GM19328 (cell line): ENCODE data around the gene FHOD3.

Experiments
- ATAC-seq: cut with Tn5 transposase; IDR thresholded peaks from one replicate; pipeline ENCODE4 v1.9.1; 2021; ENCODE audit warnings: mild to moderate bottlenecking, moderate library complexity; ENCODE audit not compliant: unreplicated experiment

The FHOD3 gene

DNA sequence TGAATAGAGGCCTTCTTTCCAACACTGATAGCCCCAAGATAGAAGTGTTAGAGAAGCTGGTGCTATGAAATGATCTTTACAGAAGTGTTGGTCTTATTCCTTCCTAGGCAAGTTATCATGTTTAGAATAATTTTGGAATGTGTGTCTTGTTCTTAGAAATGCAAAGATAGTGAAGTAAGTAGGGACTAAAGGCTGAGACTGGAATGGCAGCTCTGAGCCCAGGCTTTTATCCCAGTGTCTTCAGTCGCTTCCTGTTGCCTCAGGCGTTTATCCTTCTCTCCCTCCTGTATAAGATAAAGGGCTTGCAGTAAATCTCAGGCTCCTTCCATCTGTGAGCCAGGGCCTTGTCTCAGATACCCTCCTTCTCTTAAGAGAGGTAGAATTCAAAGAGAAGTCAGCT lies 313.1 kb downstream of the FHOD3 start:
- no peak for ATAC-seq

DNA sequence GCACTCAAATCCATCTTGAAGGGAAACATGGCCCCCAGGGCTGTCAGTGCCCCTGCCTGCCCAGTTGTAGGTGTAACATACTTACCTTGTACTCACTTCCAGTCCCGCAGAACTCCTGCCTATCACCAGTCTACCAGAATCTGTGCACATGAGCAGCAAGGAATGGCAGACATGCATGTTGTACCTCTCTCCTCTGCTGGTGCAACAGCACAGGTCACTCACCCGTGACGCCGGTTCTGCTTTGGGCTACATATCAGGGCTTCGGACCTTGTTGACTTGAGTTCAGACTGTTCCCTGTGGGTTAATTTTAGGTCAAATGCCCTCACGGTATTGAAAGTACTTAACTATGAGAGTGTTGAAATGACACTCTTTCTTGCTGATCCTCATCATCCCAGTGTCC lies 315.6 kb downstream of the FHOD3 start:
- ATAC-seq, result no peak

DNA sequence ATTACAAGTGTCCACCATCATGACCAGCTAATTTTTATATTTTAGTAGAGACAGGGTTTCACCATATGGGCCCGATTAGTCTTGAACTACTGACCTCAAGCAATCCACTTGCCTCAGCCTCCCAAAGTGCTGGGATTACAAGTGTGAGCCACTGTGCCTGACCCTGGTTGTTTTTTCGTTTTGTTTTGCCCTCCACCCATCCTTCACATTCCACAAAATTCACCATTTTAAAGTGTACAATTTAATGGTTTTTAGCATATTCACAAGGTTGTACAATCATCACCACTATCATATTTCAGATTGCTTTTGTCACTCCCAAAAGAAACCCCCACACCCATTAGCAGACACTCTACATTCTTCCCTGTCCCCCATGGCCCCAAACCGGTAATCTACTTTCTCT lies 316.3 kb downstream of the FHOD3 start:
- ATAC-seq, result no peak

DNA sequence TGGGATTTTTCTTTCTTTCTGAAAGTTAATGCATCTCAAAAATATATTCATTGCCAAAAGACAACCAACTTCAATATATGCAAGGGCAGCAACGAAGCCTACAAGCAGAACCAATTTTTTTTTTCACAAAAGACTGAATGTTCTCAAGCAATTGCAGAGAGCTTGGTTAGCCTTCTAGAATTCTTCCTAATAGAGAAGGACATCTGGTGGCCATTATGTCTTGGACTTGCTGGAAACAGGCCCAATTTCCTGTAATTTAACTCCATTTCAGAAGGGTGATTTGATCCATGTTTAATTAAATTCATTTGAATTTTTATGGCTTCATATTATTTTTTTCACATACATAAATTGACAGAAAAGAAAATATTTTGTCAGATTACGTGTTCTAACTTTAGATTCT lies 323.3 kb downstream of the FHOD3 start:
- no peak for ATAC-seq

DNA sequence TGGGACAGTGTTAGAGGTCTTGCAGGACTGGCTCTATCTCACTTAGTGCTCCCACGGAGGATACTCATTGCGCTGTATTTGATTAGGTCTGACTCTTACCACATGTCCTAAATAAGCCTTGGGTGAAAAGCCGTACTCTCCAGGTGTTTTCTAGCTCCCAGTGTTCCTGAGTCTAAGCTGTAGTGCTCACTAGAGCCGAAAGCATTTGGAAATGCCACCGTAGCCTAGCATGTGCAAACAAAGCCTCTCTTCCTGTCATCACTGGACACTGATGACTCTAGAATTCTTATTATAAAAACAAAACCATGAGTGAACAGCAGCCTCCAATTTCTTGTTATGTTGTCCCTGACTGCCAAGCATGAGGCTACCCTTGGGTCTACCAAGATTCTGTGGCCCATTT lies 325.1 kb downstream of the FHOD3 start:
- ATAC-seq, result no peak

DNA sequence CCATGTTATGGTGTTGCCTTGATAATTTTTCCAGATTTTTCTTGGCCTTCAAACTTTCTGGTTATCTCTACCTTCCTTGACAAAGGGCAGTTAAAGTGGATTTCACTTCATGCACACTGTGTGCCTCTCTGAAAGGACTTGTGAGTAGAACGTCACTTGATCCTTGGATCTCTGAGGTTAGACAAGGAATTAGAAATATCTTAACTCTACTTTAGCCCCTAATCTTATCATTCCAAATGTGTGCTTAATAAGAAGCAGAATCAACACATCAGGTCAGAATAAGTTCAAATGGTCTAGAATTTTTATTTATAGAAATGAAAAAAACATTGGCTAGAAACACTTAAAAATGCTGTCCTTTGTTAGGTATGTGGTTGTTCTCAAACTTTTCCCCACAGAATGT lies 325.6 kb downstream of the FHOD3 start:
- no peak for ATAC-seq

DNA sequence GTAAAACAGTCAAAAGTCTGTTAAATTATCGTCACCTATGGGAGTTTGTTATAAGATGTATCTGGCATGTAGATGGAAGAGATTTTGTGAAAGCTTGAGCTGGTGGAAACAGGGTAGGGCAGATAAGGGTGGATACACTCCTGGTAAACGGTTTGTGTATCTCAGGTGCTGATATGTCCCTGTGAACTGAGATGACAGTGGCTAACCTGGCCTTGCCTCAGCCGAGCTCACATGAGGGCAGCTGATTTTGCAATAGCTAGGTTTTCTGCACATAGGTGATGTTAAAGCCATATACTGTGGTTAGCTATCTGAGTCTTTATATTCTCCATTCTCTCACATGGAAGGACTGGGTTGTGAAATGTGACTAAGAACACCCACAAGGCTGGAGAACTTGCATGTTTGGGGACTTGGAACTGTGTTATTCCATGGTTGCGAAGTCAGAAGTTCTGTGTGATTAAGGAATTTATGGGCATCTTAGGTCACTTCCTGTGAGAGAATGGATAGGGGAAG lies 326.2 kb downstream of the FHOD3 start:
- ATAC-seq, result no peak

DNA sequence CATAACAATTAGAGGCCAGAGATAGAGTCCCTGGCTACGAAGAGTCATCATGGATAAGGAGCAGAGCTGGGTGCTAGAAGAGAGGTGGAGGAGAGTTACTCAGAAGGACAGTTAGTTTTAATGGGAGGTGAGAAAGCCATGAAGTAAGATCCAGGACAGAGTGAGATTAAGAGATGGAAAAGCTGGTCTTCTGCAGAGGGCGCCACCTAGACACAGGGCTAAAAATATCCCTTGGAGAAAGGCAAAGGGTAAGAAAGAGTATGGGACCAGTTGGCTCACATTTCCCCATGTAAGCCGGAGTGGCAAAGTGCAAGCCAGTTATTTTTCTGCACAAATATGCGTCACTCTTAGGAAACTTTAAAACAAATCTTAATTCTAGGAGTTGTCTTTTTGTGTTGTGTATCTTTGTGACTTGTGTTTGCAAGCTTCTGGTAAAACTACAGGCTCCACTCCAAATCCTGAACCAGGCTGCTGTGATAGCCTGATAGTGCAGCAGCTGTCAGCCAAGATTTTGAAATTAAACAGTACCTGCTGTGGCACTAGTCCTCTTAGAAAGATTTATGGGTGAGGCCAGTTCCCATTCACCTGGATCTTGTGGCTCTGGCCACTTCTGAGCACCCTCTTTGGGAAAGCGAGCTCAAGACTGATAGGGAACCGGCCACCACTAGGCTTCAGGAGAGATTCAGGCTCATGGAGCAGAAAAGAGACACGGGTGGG lies 327.1 kb downstream of the FHOD3 start:
- ATAC-seq, result no peak

DNA sequence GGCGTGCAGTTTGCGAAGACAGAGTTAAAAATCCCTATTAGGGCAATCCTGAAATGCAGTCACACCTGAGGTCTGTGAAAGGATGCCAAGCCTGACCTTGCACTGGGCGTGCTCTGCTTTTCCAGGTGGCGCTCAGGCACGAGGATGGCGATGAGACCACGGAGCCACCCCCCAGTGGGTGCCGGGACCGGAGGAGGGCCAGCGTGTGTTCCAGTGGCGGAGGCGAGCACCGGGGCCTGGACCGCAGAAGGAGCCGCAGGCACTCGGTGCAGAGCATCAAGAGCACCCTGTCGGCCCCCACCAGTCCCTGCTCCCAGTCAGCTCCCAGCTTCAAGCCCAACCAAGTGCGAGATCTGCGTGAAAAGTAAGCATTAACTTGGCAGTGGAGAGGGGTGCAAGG lies 327.9 kb downstream of the FHOD3 start:
- no peak for ATAC-seq

DNA sequence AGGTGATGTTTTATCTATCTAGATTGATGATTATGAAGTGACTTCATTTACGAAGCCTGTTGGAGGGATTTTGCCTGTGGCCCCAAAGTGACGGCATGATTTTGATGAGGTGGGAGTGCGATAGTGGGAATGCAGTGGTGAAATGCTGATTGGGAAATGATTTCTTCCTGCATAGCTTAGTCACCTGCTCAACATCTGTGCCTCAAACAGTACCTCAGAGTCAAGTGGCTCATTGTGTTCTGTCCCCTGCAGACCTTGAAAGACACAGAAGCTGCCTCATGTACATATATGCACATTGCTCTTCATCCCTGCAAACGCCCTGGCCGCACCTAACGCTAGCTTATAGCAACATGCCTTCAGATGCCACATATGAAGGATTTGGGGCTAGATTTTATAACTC lies 330.1 kb downstream of the FHOD3 start:
- ATAC-seq, result no peak

DNA sequence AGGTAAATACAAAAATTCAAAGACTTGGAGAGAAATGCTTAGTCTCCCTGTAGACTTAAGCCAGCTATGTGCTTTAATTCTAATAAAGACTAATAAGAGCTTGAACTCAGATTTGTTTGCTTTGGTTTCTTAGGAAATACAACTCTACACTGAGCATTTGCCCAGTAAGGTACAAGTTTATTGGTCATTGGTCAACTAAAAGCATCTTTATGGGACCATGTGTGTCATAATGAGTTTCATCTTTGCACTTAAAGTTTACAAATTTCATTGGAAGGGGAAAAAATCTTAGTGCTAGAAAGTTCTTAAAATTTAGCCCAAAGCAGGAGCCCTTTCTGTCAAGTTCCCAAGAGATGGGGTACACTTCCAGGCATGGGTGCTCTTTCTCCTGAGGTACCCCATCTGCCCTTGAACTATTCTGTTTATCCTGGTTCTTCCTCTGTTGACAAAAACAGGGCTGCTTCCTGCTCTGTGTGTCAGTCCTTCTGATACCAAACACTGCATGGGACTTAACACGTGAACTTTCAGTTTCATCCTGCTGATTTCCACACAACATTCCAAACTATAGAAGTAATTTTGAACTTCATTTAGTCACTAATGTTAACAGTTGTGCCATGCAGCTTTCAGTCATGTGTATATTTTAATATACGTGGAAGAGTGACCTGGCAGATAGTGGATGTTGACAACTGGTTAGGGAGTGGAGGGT lies 331.1 kb downstream of the FHOD3 start:
- no peak for ATAC-seq

DNA sequence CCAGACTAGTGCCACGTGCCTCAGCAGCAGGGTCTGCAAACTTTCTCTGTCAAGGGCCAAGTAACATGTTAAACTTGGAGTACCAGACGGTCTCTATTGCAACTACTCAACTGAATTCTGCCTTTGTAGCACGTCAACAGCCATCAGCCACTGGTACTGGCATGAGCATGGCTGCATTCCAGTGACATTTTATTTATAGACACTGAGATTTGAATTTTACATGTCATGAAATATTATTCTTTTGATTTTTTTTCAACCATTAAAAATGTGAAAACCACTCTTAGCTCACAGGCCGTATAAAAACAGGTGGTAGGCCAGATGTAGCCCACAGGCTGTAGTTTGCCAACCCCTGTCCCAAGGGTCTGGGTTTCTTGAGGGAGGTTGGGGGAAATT lies 331.6 kb downstream of the FHOD3 start:
- ATAC-seq, result no peak

DNA sequence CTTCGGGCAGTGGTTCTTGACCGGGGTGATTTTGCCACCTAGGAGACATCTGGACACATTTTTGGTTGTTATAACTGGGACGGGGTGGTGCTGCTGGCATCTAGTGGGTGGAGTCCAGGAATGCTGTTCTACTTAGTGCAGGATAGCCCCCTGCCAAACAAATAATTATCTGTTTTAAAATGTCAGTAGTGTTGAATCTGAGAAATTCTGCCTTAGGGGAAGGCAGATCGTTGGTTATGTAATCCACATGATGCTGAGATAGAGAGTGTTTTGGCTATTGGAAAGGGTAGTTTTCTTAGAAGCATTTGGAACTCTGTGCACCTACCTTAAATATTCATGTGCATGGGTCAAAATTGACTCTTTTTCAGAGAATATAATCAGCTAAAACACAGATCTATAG lies 332.3 kb downstream of the FHOD3 start:
- ATAC-seq, result no peak

DNA sequence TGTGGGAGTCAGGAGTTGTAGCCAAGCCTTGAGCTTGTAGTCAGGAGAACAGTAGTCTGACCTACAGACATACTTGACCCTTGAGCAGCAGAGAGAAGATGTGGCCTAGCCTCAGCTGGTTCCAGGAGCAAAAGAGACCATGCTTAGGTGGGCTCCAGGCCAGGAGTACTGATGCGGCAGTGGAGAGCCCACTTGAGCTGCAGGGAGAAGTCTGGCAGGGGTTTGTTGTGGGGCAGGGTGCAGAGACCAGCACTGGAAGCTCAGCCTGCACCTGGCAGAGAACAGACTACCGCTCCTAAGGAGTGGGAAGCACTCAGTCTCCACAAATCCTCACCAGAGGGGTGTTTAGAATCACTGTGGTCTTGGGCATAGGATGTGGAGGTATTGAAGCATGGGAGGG lies 333.4 kb downstream of the FHOD3 start:
- no peak for ATAC-seq

DNA sequence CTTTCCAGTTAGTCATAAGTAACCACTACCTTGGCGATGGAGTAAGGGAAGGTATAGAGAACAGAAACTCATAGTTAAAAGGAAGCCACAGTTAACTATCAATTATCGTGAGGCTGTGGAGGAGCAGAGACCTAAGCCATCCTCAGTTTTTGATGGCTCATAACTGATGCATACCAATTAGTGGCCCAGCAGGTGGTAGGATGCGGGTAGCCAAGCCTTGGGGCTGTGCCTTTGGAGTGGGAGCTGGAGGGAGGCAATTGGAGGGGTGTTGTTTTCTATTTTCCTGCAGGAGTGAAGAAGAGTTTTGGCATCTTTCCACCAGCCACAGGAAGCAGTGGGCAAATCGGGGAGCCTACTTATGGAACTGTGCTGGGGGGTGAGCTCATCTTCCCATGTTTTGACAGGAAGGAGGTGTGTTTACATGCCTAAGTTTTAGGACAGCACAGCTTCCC lies 336.5 kb downstream of the FHOD3 start:
- ATAC-seq, result no peak

DNA sequence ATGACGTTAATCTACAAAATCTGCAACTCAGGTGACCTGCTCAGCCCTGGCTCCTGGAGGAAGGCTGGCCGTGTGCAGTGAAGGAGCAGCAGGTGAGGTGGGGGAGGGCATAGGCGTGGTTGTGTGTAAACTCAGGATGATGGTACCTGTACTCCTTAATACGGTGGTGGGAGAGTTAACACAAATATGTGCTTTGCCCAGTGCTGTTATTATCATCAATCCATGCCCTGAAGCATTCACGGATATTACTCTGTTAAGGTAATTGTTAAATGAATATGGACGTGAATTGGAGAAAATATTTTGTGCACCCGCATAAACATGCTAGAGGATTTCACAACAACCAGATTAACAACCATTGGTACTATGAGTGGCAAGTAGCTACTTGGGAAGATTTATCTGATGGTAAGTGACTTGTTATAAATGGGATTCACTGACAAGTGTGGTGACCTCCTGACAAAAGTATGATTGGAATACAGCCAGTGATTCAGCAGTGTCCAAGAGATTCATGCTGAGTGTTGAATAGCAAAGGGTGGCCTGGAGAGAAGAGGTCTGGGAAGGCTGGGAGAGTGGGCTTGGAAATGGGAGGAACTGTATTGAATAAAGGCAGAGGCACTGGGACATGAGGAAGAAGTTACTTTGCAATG lies 337.2 kb downstream of the FHOD3 start:
- ATAC-seq, result no peak

DNA sequence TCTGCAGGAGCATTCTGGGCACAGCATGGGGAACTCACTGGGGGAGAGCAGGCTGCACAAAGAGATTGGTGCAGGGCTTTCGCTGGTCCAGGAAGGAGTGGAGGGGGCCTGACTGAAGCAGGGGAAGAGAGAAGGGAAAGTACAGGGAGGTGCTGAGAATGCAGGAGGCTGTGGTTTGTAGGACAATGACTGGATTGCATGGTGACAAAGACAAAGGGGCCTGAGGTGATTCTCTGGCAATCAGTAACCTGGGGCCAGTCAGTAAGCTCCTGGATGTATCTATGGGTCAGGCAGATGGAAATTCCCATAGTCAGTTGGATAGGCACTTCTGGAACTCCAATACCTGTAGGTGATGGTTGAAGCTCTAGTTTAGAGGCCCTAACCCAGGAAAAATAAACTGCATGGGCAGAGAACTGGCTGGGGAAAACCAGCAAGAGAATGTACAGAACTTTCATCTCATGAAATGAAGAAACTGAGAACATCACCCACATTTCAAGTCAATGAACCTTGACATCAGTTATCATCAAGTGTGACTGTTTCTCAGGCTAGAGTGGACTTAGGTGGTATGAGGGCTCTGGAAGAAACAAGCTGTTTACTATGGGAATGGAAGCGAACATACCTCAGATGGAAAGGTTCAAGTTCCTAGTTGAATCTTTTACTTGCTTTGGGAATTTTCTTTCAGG lies 338.0 kb downstream of the FHOD3 start:
- ATAC-seq, result no peak

DNA sequence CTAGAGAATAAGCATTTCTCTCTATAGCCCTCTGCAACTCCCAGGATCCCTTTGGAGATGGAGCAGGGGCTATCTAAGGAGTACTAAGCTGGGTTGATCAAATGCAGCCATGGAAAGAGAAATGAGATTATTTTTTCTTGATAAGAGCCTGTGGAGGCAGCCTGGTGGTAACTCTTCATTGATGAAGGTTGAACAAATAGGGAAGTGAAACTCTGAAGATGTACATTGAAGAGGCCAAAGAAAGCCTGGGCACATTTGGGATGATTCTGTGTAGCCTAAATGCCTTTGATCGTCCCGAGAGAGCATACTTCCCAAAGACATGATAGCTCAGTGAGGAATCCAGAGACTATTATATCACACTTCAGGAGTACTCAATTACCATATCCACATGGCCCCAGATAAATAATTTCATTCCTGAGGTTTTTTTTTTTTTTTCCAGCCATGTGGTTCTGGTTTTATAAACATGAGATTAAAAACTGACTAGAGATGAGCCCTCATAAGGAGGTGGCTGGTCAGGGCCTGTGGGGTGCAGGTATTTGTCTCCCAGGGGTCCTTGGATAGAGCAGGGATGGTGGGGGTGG lies 338.8 kb downstream of the FHOD3 start:
- ATAC-seq, result peak; percentile 28

DNA sequence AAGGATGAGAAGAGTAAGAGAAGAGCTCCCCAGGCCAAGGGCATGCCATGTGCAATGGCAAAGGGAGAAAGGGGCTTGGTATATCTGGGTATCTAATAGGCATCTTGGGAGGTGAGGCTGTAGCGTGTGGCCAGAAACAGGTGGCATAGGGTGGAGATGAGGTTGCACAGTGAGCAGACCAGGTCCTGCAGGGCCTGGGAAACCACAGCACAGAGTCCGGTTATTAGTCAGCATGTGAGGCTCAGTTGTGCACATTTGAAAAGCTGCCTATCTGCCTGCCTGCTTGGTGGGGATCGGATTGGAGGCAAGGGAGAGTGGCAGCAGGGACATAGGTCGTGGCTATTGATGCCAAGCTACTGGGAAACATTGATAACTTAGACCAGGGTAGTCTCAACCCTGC lies 340.7 kb downstream of the FHOD3 start:
- ATAC-seq, result peak; percentile 85

DNA sequence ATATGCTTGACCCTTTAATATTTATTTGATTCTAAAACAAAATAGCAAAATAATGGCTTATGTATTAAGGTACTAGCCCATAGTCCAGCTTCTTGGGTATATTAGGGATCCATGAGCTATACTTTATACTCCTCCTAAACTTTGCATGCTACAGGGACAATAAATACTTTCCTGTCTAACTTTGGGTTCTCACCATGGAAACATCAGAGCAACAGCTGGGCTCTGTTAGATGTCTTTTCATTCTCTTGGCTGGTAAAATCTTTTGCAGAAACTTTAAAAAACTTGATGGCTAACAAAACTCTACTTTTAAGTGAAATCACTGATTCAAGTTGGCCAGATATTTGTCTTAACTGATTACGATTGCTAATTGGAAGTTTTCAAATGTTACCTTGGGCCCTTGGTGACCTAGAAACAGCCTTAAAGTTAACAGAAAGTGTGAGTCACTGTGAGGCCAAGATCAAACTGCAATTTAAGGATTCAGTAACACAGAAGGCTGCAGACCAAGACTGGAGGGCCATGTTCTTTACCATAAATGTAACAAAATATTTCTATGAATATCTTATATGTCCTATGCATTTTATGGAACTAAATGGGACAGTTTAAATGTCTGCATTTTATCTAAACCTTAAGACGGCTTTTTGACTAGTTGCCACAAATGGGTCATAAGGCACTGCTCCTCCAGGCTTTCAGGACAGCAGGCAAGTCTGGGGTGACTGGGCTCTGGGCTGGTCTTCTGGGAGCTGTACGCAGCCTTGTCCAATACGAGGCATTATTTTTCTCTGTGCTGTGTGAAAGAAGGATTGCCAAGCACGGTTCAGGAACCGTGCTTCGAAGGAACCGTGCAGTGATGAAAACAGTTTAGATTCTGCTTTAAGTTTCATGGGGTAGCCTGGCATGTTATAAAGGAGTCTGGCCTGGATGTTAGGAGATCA lies 342.8 kb downstream of the FHOD3 start:
- ATAC-seq, result no peak
